Progenitor cell of endocrine pancreas (in vitro differentiated cells): ENCODE results near the gene PFDN1. TPM values are rescaled to one million over a fixed set of nuclear protein-coding genes. Genes with fewer than 3 reads are reported as not detected.

Experiments
- DNase-seq: peaks from one replicate; pipeline ENCODE4 v3.0.0; 2021; ENCODE audit warnings: low spot score; ENCODE audit not compliant: unreplicated experiment
- H3K27ac Mint-ChIP-seq: 2 replicates; pipeline ENCODE4 v1.8.0; 2021; ENCODE audit warnings: mild to moderate bottlenecking, moderate library complexity, mixed read lengths
- H3K27me3 Mint-ChIP-seq: 2 replicates; pipeline ENCODE4 v1.8.0; 2021; ENCODE audit warnings: mixed read lengths
- H3K36me3 Mint-ChIP-seq: 2 replicates; pipeline ENCODE4 v1.8.0; 2022; ENCODE audit warnings: mixed read lengths; ENCODE audit not compliant: insufficient read depth
- H3K4me1 Mint-ChIP-seq: 2 replicates; pipeline ENCODE4 v1.8.0; 2021; ENCODE audit warnings: low read depth, mixed read lengths
- H3K4me3 Mint-ChIP-seq: 2 replicates; pipeline ENCODE4 v1.8.0; 2021; ENCODE audit warnings: low read depth, mild to moderate bottlenecking, moderate library complexity, mixed read lengths
- H3K9me3 Mint-ChIP-seq: 2 replicates; pipeline ENCODE4 v1.8.0; 2021; ENCODE audit warnings: low read depth, mixed read lengths
- CTCF ChIP-seq: fragments of 200-600 bp; sonication (generic); IDR thresholded peaks from one replicate; pipeline ENCODE4 v1.5.0; 2021; ENCODE audit warnings: antibody characterized with exemption, mild to moderate bottlenecking; ENCODE audit not compliant: unreplicated experiment
- total RNA-seq: library from RNA; stranded (reverse); gene quantifications from 2 replicates; pipeline ENCODE4 v1.2.1, GENCODE V29; 2021

PFDN1 gene
- total RNA-seq, 1 donor from 2014 or later, result 65.1 TPM

GRCh38 chr5:140322751-140323731 lies 20.1 kb upstream of the PFDN1 start:
- no peaks in the 10 kb centered on the region for H3K9me3 Mint-ChIP-seq
- no peak for DNase-seq
- no peak for TF ChIP-seq CTCF
- no peak overlapping the region for H3K4me3 Mint-ChIP-seq
- no peaks in the 10 kb centered on the region for H3K36me3 Mint-ChIP-seq
- peaks cover 6% of the 10 kb centered on the region for H3K27me3 Mint-ChIP-seq
- H3K4me1 Mint-ChIP-seq, result peaks cover 5% of the 10 kb centered on the region
- no peak overlapping the region for H3K27ac Mint-ChIP-seq

- peaks cover 9% of the 10 kb centered on the region for H3K27me3 Mint-ChIP-seq
- no peak for DNase-seq
- H3K9me3 Mint-ChIP-seq, result no peaks in the 10 kb centered on the region
- H3K36me3 Mint-ChIP-seq, result no peaks in the 10 kb centered on the region
- TF ChIP-seq CTCF, result no peak
- peaks cover 1% of the 10 kb centered on the region for H3K4me1 Mint-ChIP-seq
- peak overlapping the region; percentile 23 for H3K27ac Mint-ChIP-seq
- H3K4me3 Mint-ChIP-seq, result no peak overlapping the region
Observed at GRCh38 chr5:140321796-140322195, 18.9 kb upstream of the PFDN1 start.

- DNase-seq, result no peak
- no peak overlapping the region for H3K4me3 Mint-ChIP-seq
- H3K27me3 Mint-ChIP-seq, result peaks cover 4% of the 10 kb centered on the region
- no peak for TF ChIP-seq CTCF
- no peak overlapping the region for H3K27ac Mint-ChIP-seq
- H3K36me3 Mint-ChIP-seq, result no peaks in the 10 kb centered on the region
- peaks cover 1% of the 10 kb centered on the region for H3K4me1 Mint-ChIP-seq
- no peaks in the 10 kb centered on the region for H3K9me3 Mint-ChIP-seq
Observed at GRCh38 chr5:140319833-140320232, 16.9 kb upstream of the PFDN1 start.

- H3K27me3 Mint-ChIP-seq, result peaks cover 3% of the 10 kb centered on the region
- no peaks in the 10 kb centered on the region for H3K36me3 Mint-ChIP-seq
- H3K4me1 Mint-ChIP-seq, result no peaks in the 10 kb centered on the region
- no peak for DNase-seq
- no peaks in the 10 kb centered on the region for H3K9me3 Mint-ChIP-seq
- no peak overlapping the region for H3K4me3 Mint-ChIP-seq
- no peak for TF ChIP-seq CTCF
- H3K27ac Mint-ChIP-seq, result no peak overlapping the region
Observed at GRCh38 chr5:140318792-140319191, 15.9 kb upstream of the PFDN1 start.

GRCh38 chr5:140317859-140318258 lies 15.0 kb upstream of the PFDN1 start:
- peaks cover 3% of the 10 kb centered on the region for H3K27me3 Mint-ChIP-seq
- no peaks in the 10 kb centered on the region for H3K36me3 Mint-ChIP-seq
- H3K27ac Mint-ChIP-seq, result no peak overlapping the region
- DNase-seq, result no peak
- TF ChIP-seq CTCF, result no peak
- no peaks in the 10 kb centered on the region for H3K4me1 Mint-ChIP-seq
- H3K9me3 Mint-ChIP-seq, result no peaks in the 10 kb centered on the region
- H3K4me3 Mint-ChIP-seq, result no peak overlapping the region
